HepG2 (cell line): ENCODE data around the gene GRID1.

ENCODE experiments used
- CTCF ChIP-seq: sonication (generic); formaldehyde crosslinking; IDR thresholded peaks from 2 replicates; pipeline ENCODE4 v1.5.0; 2020; ENCODE audit warnings: mild to moderate bottlenecking, missing genetic modification reagents, moderate library complexity
- GLI4 ChIP-seq: sonication (generic); formaldehyde crosslinking; IDR thresholded peaks from 2 replicates; pipeline ENCODE4 v1.5.1; 2020; ENCODE audit warnings: missing genetic modification reagents, mild to moderate bottlenecking, moderate library complexity, borderline replicate concordance
- HNRNPUL1 ChIP-seq: fragments of 200-400 bp; formaldehyde crosslinking; IDR thresholded peaks from 2 replicates; pipeline ENCODE4 v1.6.1; 2017; ENCODE audit warnings: low read depth, mild to moderate bottlenecking, low read length, moderate library complexity
- JUN ChIP-seq: sonication (generic); formaldehyde crosslinking; IDR thresholded peaks from 2 replicates; pipeline ENCODE4 v1.4.0; 2020; ENCODE audit warnings: mild to moderate bottlenecking, missing genetic modification reagents
- PBX3 ChIP-seq: sonication (generic); formaldehyde crosslinking; IDR thresholded peaks from 2 replicates; pipeline ENCODE4 v1.8.1; 2023; ENCODE audit warnings: missing genetic modification reagents, inconsistent platforms, borderline replicate concordance
- SMC3 ChIP-seq: IDR thresholded peaks from 2 replicates; pipeline ENCODE4 v1.6.1; 2011; ENCODE audit warnings: low read length, improper control_type of control experiment
- SRSF4 ChIP-seq: fragments of 200-400 bp; formaldehyde crosslinking; IDR thresholded peaks from one replicate; pipeline ENCODE4 v1.6.1; 2018; ENCODE audit warnings: mild to moderate bottlenecking, low read depth, low read length, moderate library complexity; ENCODE audit not compliant: poor library complexity, severe bottlenecking
- ZNF512 ChIP-seq: sonication (generic); formaldehyde crosslinking; IDR thresholded peaks from 2 replicates; pipeline ENCODE4 v1.4.0; 2020; ENCODE audit warnings: mild to moderate bottlenecking, missing genetic modification reagents
- TF ChIP-seq, protein P1 (sequence below), 2 experiments: IDR thresholded peaks; 2 replicates each; pipeline ENCODE4 v1.6.1; 2011 to 2012; ENCODE audit warnings: low read length in 2 of 2, borderline replicate concordance in 1 of 2, low read depth in 1 of 2, mild to moderate bottlenecking in 1 of 2, moderate library complexity in 1 of 2

DNA sequence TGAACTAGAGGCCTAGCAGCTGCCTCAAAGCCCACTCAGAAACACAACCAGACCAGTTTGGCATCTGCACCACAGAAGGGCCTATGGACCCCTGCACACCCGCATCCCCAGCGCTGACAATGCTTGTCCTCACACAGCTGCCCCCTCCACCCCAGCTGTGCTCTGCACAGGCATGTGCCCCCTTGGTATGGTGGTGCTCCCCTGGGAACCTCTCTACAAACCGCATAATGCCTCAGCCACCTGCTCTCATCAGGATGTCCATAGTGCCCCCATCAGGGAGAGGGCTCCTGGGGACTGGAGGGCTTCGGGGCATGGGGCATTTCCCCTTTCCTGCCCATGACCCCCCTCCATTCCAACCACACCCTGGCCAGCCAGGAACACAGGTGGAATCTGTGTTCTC, 347.5 kb downstream of the GRID1 start:
- TF ChIP-seq SRSF4 (no peak), GLI4 (CRISPR knock-in tag) (no peak), CTCF (no peak), SMC3 (no peak), PBX3 (no peak), JUN (CRISPR knock-in tag) (no peak), HNRNPUL1 (no peak), ZNF512 (no peak)
- TF ChIP-seq, protein P1, sequence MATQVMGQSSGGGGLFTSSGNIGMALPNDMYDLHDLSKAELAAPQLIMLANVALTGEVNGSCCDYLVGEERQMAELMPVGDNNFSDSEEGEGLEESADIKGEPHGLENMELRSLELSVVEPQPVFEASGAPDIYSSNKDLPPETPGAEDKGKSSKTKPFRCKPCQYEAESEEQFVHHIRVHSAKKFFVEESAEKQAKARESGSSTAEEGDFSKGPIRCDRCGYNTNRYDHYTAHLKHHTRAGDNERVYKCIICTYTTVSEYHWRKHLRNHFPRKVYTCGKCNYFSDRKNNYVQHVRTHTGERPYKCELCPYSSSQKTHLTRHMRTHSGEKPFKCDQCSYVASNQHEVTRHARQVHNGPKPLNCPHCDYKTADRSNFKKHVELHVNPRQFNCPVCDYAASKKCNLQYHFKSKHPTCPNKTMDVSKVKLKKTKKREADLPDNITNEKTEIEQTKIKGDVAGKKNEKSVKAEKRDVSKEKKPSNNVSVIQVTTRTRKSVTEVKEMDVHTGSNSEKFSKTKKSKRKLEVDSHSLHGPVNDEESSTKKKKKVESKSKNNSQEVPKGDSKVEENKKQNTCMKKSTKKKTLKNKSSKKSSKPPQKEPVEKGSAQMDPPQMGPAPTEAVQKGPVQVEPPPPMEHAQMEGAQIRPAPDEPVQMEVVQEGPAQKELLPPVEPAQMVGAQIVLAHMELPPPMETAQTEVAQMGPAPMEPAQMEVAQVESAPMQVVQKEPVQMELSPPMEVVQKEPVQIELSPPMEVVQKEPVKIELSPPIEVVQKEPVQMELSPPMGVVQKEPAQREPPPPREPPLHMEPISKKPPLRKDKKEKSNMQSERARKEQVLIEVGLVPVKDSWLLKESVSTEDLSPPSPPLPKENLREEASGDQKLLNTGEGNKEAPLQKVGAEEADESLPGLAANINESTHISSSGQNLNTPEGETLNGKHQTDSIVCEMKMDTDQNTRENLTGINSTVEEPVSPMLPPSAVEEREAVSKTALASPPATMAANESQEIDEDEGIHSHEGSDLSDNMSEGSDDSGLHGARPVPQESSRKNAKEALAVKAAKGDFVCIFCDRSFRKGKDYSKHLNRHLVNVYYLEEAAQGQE (IDR thresholded peaks at IDR 0.05; ENCODE audit: borderline replicate concordance in 1 of 2, low read depth in 1 of 2, low read length in 2 of 2), result no peak
